ENCODE data around the gene NDUFA1.
"Not testable (repeated sequence)": the region's sequence is repeated elsewhere in the genome, so short reads cannot be mapped to it uniquely, and the experiment has no call there.

DNA sequence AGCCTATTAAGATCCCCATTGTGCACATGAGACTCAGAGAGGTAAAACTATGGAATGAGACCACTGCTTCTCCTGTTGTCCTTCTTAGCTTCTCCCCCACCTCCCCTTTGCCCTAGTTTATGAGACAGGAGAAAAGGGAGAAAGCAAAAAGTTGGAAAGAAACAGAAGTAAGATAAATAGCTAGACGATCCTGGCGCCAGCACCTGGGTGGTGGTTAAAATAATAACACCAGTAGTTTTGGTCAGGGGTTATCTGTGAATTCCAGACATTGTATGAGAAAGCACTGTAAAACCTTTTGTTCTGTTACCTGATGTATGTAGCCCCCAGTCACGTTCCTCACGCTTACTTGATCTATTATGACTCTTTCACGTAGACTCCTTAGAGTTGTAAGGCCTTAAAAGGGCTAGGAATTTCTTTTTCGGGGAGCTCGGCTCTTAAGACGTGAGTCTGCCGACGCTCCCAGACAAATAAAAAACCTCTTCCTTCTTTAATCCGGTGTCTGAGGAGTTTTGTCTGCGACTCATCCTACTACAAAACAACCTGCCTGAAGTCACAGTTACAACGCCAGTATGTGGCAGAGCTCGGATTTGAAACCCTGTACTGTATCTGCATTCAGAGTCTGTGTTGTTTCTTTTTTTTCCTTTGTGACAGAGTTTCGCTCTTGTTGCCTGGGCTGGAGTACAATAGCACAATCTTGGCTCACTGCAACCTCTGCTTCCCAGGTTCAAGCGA is 20.5 kb downstream of the NDUFA1 start:
- not testable (repeated sequence) for TF ChIP-seq POLR2A, POLR2AphosphoS5, CTCF (IDR thresholded peaks at IDR 0.05)

Data from breast epithelium (tissue), 3 donors.